GM19193 (cell line): ENCODE measurements around the gene MET.

Experiments used
- POLR2A ChIP-seq: IDR thresholded peaks from 4 replicates; pipeline ENCODE4 v1.6.1; 2011; ENCODE audit not compliant: insufficient read depth, insufficient read length; ENCODE audit errors: extremely low read depth

MET gene

DNA sequence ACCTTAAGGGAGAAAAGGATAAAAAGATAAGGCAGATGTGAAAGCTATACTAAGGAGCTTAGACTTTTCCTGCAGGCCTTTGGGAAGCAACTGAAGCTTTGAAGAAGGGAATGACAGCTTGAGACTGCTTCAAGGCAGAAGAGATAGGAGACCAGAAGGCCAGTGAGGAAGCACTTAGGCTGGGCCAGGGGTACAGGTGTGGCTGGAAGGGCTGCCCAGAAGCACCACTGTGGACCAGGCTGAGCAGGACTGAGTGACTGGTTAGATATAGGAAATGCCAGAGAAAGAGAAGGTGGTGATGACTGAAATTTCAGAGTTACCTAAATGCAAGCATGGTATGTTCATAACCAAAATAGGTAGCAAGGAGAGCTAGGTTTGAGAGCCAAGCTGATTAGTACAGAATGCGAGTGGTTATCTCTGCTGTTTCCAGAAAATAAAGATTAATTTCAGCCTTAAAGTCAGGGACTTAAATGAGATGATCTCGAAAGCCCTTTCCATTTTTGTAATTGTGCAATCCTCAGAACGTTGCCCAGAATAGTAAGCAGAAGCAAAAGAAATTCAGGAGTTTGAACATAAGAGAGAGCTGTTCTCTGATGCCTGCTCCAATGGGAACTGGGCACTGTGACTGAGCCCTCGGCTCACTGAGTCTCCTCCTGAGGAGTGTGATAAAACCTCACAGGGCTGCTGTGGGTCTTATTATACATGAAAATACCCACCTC is 54.9 kb downstream of the MET start:
- TF ChIP-seq POLR2A: no peak

DNA sequence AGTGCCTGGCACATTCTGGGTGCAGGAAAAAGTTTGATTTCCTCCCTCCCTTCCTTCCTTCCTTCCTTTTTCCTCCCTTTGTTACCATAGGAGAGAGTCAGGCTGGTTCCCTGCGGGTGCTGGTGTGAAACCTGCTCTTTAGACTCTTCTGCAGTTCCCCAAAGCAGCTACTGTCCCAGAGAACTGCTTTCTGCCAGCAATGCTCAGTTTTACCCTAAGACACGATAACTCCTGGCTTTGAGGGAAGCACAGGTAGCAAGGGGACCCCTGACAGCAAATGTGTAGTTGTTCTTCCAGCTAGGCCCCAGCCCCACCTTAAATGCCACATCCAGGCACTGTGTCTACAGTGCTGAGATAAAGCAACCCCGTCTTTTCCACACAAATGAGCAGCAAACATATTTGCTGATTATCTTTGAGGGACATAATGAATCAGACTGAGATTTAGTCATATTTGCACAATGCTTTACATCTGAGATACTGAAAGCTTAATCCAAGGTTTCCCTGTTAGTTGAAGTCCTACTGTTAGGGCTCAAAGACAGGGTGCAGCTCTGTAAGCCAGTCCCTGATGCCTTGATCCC is 55.5 kb downstream of the MET start:
- TF ChIP-seq POLR2A: no peak

DNA sequence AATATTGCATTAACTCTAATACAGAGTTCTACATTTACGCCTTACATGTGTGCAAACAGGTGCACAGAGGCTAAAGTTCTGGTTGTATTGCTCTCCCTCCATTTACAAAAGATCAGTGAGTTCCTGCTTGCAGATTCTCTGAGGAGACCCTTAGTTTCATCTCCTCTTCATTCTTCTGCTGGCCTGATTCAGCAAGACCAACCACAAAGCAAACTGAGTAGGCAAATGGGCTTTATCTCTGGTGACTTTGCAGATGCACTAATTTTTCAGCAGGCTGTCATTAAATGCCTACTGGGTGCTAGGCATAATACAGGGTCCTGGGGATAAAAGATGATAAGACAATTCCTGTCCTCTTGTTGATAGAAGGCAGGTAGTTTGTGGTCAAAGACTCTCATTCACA is 56.4 kb downstream of the MET start:
- TF ChIP-seq POLR2A: no peak

DNA sequence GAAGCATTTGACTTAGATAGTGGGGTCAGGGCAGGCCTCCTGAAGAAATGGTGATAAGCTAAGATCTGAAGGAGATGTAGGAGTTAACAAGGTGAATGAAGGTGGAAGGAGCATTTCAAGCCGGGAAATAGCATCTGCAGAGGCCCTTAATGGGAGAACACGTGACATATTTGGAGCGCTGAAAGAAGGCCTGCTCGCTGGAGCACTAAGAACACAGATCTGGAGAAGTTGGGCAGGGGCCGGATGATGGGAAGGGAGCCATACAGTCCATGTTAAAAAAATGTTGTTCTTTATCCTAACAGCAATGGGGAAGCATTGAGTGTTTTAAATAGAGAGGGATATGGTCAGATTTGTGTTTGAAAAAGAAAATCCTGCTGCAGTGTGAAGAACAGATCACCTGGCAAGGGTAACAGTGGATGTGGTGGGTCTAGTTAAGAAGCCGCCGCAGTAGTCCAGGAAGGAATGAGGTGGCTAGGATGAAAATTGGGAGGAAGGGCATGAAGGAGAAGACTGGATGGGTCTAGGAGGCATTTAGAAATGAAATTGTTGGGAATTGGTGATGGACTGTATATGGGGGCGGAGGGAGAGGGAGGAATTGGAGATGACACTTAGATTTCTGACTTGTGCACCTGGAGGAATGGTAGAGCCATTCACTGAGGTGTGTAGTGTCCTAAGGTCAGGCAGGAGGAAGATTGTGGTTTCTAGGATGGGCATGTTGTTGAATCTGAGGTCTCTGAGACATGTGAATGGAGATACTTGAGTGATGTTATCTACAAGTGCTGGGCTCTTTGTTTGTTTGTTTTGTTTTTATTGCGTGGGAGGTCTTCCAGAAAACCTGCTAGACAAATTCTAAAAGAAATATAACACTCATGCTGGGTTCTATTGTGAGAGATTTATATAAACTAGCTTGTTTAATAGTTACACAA is 58.4 kb downstream of the MET start:
- TF ChIP-seq POLR2A: no peak

DNA sequence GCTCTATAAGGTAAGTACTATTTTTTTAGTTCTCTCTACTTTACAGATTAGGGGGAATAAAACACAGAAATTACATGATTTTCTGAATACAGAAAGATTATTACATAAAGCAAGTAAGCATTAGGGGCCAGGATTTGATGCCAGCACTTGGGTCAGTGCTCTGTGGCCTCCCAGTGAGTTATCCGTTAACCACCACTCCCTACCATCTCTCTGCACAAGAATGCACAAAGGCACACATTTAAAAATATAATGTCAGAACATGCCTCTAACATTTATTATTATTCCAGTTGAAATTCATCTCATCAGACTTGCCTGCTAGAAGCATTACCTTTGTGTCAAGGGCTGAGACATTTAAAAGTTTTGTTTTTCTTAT is 59.0 kb downstream of the MET start:
- no peak for TF ChIP-seq POLR2A

DNA sequence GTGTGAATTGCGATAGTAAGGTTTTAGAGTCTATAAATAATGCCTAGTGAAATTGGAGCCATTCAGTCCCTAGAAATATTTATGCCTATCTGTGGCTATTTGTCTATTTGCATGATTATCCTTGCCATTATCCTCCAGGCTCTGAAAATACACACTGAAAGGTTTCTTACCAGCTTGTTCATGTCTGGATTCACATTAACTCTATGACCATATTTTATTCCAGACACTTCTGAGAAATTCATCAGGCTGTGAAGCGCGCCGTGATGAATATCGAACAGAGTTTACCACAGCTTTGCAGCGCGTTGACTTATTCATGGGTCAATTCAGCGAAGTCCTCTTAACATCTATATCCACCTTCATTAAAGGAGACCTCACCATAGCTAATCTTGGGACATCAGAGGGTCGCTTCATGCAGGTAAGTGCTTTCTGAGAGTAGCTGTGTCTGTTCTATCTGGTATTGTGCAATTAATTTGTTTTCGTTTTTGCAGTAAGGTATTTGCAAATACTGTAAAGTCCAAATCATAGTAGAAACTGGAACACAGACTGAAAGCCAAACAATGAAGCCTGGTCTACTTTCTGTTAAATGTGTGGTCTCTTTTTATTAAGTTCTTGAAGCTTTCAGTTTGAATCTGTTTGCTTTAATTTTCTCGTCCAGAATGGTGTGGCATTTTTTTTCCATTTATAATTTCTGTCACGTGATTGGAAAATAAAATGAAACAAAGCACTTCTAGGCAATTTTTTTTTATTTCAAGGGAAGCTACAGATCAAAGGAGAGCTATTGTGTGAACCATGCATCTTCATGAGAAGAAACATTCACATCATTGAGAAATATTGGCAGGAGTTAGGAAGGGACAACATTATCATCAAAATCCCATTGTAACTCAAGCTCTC is 59.7 kb downstream of the MET start:
- TF ChIP-seq POLR2A: no peak

DNA sequence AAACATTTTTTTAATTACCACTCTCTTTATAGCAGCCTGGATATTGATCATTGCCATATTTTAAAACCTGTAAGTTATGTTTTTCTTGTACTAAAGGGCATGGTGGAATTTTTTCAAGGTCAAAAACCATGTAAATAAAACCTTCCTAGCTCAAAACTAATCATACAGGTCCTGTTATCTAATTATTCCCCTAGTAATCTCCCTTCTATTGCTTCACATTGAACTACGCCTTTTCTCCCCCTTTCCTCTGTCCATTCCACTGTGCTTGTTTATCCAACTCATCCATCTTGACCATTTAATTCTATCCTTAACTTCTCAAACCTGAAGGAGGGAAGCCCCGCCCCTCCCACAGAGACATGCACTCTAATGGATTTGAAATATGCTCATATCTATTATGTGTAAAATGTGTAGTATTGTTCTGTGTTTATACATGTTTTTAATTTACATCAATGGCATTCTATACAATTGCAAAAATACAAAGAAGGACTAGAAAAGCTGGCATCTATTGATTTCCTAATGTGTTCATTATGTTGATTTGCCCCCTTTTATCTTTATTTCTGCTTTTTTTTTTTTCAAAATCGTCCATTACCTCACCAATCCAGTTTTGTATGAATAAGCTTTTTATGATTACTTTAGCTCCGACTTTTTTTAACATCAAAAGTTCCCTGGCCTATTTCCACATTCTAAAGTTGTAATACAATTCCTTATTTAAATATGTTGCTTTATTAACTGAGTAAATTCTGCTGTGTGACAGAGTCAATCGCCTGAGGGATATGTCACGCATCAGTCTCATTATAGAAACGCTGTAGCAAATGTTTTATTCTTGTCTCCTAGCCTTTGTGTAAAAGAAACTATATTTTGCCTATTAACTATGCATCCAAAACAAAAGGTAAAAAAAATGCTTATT is 61.0 kb downstream of the MET start:
- TF ChIP-seq POLR2A: no peak

DNA sequence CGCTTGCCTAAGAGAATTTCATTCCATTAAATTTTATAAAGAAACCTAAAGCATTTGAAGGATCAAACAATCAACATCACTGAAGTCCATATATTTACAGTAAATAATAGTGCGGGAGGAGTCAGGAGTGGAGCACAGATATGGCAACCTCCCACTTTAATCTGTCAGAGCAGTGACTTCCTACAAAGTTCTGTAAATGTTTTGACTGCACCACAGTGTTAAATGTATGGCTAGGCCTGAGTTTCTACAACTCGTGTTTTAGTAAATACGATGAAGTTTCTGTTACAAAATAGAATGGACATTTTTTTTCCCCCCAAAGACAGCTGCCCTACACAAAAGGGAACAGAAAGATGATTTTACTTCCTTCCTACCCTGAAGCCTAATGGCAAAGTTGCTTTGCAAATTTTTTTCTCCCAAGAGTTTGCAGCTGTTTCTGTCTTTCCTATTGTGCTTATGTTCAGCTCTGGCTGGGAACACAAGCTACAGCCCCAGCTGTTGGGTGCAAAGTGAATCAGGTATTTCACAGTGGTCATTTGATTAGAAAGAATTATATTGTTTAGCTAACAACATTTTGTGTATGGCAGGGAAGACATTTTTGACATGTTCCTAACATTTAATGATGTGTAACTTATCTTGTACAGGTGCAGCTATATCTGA is 62.1 kb downstream of the MET start:
- no peak for TF ChIP-seq POLR2A

DNA sequence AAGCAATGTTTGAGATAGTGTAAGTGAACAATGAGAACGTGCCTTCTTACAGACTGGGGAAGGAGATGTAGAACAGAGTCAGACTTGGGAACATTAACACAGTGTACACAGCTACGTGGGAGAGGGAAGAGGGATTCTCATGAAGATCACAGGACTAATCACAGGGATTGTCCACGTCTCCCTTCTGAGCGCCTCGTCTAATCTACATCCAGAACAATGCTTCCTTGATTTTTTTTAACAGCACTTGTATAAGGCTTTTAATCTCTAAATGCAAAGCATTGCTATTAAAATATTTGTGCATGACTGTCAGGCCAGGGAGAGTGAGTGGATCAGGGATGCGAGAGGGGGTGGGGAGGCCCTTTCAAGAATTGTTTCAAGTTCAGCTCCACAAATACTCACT is 62.7 kb downstream of the MET start:
- no peak for TF ChIP-seq POLR2A

DNA sequence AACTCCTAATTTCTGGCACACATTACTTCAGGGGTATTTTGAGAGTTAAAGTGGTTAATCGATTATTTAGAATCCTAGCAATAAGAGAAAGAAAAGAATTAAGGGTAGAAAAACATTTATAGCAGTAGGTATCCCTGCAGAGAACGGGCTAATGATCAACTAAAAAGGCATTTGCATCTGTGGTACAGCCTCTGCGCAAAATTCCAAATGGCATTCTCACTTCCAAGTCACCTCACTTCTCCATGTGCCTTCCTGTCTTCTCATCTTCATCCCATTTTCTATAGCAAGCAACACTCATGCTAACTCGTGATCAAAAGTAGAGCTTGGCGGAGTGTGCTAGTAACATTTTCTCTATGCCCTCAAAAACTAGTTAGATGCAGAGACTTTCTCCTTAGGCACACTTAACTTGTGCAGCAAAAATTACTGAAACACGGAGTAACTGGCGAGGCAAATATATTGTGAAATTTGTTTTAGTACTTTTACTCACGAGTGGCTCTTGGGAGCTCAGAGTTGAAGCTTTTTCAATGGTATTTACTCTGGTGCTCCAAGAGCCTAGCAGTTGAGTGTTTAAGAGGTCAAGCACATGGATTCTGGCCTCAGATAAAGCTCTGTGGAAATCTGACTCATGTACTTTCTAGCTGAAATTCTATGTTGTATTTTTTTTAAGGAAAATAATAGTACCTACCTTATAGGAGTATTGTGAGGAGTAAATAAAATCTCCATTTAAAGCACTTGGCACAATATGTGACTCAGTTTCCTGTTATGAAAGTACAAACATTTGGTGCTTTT is 65.1 kb downstream of the MET start:
- TF ChIP-seq POLR2A: no peak

DNA sequence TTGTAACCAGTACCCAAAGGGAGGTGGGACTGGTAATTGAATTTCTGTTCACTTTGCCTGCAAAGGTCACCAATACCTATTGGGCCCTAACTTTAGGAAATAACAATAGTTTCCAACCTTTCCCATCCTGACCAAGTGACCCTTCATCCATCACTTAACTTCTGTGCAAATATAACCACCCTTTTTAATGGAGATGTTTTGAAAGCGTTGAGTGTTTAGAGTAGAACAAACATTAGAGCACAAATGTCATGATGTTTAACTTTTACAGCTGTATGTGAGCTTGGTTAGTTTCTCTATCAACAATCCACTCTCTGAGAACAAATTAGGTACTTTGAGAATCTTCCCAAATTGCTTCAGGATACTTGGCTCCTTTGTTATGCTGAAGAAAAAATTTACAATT is 66.4 kb downstream of the MET start:
- no peak for TF ChIP-seq POLR2A

DNA sequence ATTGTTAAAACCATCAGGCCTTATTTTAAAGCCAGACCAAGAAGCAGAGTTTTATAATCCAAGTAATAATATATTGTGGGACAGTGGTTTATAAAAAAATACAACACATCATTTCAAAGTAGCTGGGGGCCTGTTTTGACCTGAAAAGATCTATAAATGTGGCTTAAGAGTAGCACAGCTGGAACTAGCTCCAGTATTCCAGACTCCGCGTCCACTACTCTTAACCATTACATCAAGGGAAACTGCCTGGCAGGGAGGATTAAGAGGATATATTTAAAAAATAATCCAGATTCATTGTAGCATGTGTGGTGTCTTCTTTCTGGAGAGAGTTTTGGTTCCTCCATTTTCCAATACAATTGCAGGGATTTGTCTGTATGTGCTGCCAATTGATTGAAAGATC is 67.3 kb downstream of the MET start:
- TF ChIP-seq POLR2A: no peak

DNA sequence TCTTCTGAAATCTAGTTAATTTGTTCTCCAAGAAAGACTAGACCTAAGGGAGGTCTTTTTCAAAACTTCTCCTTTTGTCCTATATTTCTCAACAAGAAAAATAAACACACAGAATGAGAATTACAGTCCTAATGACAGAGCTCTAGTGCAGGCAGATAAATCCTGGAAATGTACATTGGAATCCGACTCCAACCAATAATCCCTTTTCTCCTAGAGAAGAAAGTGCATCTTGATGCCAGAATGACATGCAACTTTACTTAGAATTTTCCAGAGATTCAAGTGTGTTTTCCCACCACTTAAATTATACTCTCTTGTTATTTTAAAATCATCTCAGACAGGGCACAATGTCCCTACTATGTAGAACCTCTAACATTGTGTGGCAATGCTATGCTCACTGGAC is 68.2 kb downstream of the MET start:
- no peak for TF ChIP-seq POLR2A
